GM21786 (cell line): ENCODE results near the gene GUCY2D.

Experiments used
- ATAC-seq: cut with Tn5 transposase; IDR thresholded peaks from one replicate; pipeline ENCODE4 v1.9.1; 2021; ENCODE audit not compliant: unreplicated experiment

Gene GUCY2D

GRCh38 chr17:7992516-7992915 lies 9.9 kb upstream of the GUCY2D start:
- no peak for ATAC-seq

- ATAC-seq, result no peak
Measured at GRCh38 chr17:7992924-7993323, 9.5 kb upstream of the GUCY2D start.

GRCh38 chr17:7993972-7994589 lies 8.3 kb upstream of the GUCY2D start:
- ATAC-seq, result no peak

GRCh38 chr17:7995724-7996123 lies 6.7 kb upstream of the GUCY2D start:
- ATAC-seq, result no peak

- no peak for ATAC-seq
Measured at GRCh38 chr17:7997186-7997585, 5.2 kb upstream of the GUCY2D start.

- no peak for ATAC-seq
Measured at GRCh38 chr17:8002721-8003593, 542 bp downstream of the GUCY2D start.

- ATAC-seq, result no peak
Measured at GRCh38 chr17:8003594-8004181, 1.3 kb downstream of the GUCY2D start.

GRCh38 chr17:8004899-8005298 lies 2.5 kb downstream of the GUCY2D start:
- ATAC-seq, result no peak

GRCh38 chr17:8005357-8005756 lies 2.9 kb downstream of the GUCY2D start:
- no peak for ATAC-seq

GRCh38 chr17:8005967-8006730 lies 3.7 kb downstream of the GUCY2D start:
- ATAC-seq, result no peak

GRCh38 chr17:8006836-8007680 lies 4.6 kb downstream of the GUCY2D start:
- ATAC-seq, result no peak

GRCh38 chr17:8007836-8008235 lies 5.4 kb downstream of the GUCY2D start:
- no peak for ATAC-seq

GRCh38 chr17:8012045-8012580 lies 9.7 kb downstream of the GUCY2D start:
- no peak for ATAC-seq

GRCh38 chr17:8012996-8013640 lies 10.7 kb downstream of the GUCY2D start:
- ATAC-seq, result no peak

GRCh38 chr17:8013731-8014557 lies 11.5 kb downstream of the GUCY2D start:
- ATAC-seq, result no peak

- ATAC-seq, result no peak
Measured at GRCh38 chr17:8014558-8014850, 12.1 kb downstream of the GUCY2D start.

GRCh38 chr17:8015236-8015956 lies 13.0 kb downstream of the GUCY2D start:
- no peak for ATAC-seq

GRCh38 chr17:8015957-8016631 lies 13.7 kb downstream of the GUCY2D start:
- ATAC-seq, result no peak
